CD14-positive monocyte (primary cell): ENCODE measurements around the gene DKKL1. TPM values are rescaled to one million over a fixed set of nuclear protein-coding genes. Genes with fewer than 3 reads are reported as not detected.
"Not testable (repeated sequence)": the region's sequence is repeated elsewhere in the genome, so short reads cannot be mapped to it uniquely, and the experiment has no call there.

Source experiments
- DNase-seq, 3 donors: peaks; one replicate each; pipeline ENCODE4 v3.0.0-alpha.2; 2011 to 2022
- H2AFZ ChIP-seq: 2 replicates; pipeline ENCODE4 v1.6.0; 2012; ENCODE audit warnings: mild to moderate bottlenecking, low read depth, low read length, inconsistent platforms; ENCODE audit not compliant: insufficient read depth, poor library complexity, severe bottlenecking
- H3K27ac ChIP-seq, 2 donors: 1 replicate in 1 of 2; 2 replicates in 1 of 2; pipeline ENCODE4 v1.5.1; 2012 to 2013; ENCODE audit warnings: low read length in 2 of 2, control low read depth in 1 of 2, inconsistent platforms in 1 of 2, low read depth in 1 of 2, mild to moderate bottlenecking in 1 of 2
- H3K27me3 ChIP-seq, 2 donors: one replicate each; pipeline versions ENCODE4 v1.6.0 to v1.6.1; 2011 to 2013; ENCODE audit warnings: low read length in 2 of 2; ENCODE audit not compliant: control insufficient read depth in 2 of 2, insufficient read depth in 2 of 2
- H3K36me3 ChIP-seq, 2 donors: replicated peaks in 1 of 2; 1 replicate in 1 of 2; 2 replicates in 1 of 2; pipeline versions ENCODE4 v1.5.1 to v1.6.1; 2012 to 2013; ENCODE audit warnings: low read length in 2 of 2, control low read depth in 1 of 2, inconsistent platforms in 1 of 2, mild to moderate bottlenecking in 1 of 2; ENCODE audit not compliant: insufficient read depth in 2 of 2, control insufficient read depth in 1 of 2
- H3K4me1 ChIP-seq, 2 donors: 1 replicate in 1 of 2; 2 replicates in 1 of 2; pipeline versions ENCODE4 v1.5.1 to v1.6.1; 2012 to 2013; ENCODE audit warnings: low read length in 2 of 2, control low read depth in 1 of 2, inconsistent platforms in 1 of 2, mild to moderate bottlenecking in 1 of 2, moderate library complexity in 1 of 2; ENCODE audit not compliant: insufficient read depth in 2 of 2, control insufficient read depth in 1 of 2
- H3K4me2 ChIP-seq: replicated peaks from 2 replicates; pipeline ENCODE3; 2012; ENCODE audit warnings: low read length, moderate library complexity, mild to moderate bottlenecking; ENCODE audit not compliant: poor library complexity, severe bottlenecking; ENCODE audit errors: extremely low read depth
- H3K4me3 ChIP-seq, 3 experiments: fragments of 200-600 bp in 1 of 3; sonication (generic) in 1 of 3; replicated peaks in 1 of 3; 1 replicate in 2 of 3; 2 replicates in 1 of 3; pipeline ENCODE4 v1.5.1; 2011 to 2013; ENCODE audit warnings: low read length in 3 of 3, mild to moderate bottlenecking in 3 of 3, control low read depth in 2 of 3, low read depth in 2 of 3, inconsistent platforms in 1 of 3, moderate library complexity in 1 of 3
- H3K79me2 ChIP-seq: 2 replicates; pipeline ENCODE4 v1.6.0; 2012; ENCODE audit warnings: mild to moderate bottlenecking, control low read depth, inconsistent platforms, low read length, moderate library complexity; ENCODE audit not compliant: insufficient read depth
- H3K9ac ChIP-seq: 2 replicates; pipeline ENCODE4 v1.6.0; 2017; ENCODE audit warnings: low read length, mild to moderate bottlenecking; ENCODE audit not compliant: insufficient read depth, poor library complexity, severe bottlenecking
- H3K9me3 ChIP-seq, 2 donors: replicated peaks in 1 of 2; 1 replicate in 1 of 2; 2 replicates in 1 of 2; pipeline versions ENCODE4 v1.5.1 to v1.6.1; 2012 to 2013; ENCODE audit warnings: low read length in 2 of 2, control low read depth in 1 of 2; ENCODE audit not compliant: control insufficient read depth in 1 of 2, insufficient read depth in 1 of 2
- H4K20me1 ChIP-seq: 2 replicates; pipeline ENCODE4 v1.6.0; 2012; ENCODE audit warnings: mild to moderate bottlenecking, low read length, control low read depth, moderate library complexity; ENCODE audit not compliant: insufficient read depth
- H3K27ac Mint-ChIP-seq, 7 donors: one replicate each; pipeline ENCODE4 v1.8.0; 2020; ENCODE audit warnings: mild to moderate bottlenecking in 7 of 7, mixed read lengths in 7 of 7, moderate library complexity in 6 of 7, inconsistent platforms in 2 of 7
- H3K27me3 Mint-ChIP-seq, 3 donors: one replicate each; pipeline ENCODE4 v1.8.0; 2021 to 2022; ENCODE audit warnings: low read depth in 3 of 3, mild to moderate bottlenecking in 3 of 3, mixed read lengths in 3 of 3, moderate library complexity in 3 of 3, inconsistent platforms in 1 of 3
- H3K36me3 Mint-ChIP-seq, 2 donors: one replicate each; pipeline ENCODE4 v1.8.0; 2020; ENCODE audit warnings: mixed read lengths in 2 of 2, inconsistent platforms in 1 of 2, mild to moderate bottlenecking in 1 of 2
- H3K4me1 Mint-ChIP-seq: one replicate; pipeline ENCODE4 v1.8.0; 2020; ENCODE audit warnings: mild to moderate bottlenecking, mixed read lengths
- H3K4me3 Mint-ChIP-seq, 2 donors: one replicate each; pipeline ENCODE4 v1.8.0; 2020; ENCODE audit warnings: mild to moderate bottlenecking in 2 of 2, mixed read lengths in 2 of 2, moderate library complexity in 1 of 2
- H3K9me3 Mint-ChIP-seq, 7 donors: one replicate each; pipeline ENCODE4 v1.8.0; 2020 to 2022; ENCODE audit warnings: mixed read lengths in 7 of 7, mild to moderate bottlenecking in 6 of 7, moderate library complexity in 6 of 7, inconsistent platforms in 2 of 7
- WGBS: methylation state at CpG from one replicate; pipeline ENCODE4 v1.1.5; 2013; ENCODE audit warnings: missing lambda C conversion rate; ENCODE audit not compliant: insufficient coverage; 5-methylcytosine and 5-hydroxymethylcytosine counted together
- intact Hi-C, 2 donors: fragments of 100-400 bp; cut with micrococcal nuclease; formaldehyde crosslinking; loops; one replicate each; pipeline versions ENCODE4 v1.15.0 to v1.15.1; 2023
- polyA plus RNA-seq, 3 donors: library from polyadenylated mRNA; depleted of rRNA in 1 of 3; unstranded in 2 of 3; stranded (reverse) in 1 of 3; fragments of 300-500 nt in 2 of 3; fragments of >200 nt in 1 of 3; fragmentation: Illumina TruSeq in 2 of 3; gene quantifications; 1 replicate in 2 of 3; 2 replicates in 1 of 3; pipeline ENCODE4 v1.2.3, GENCODE V29; 2012 to 2021
- TF ChIP-seq, protein P1 (sequence below): fragments of 200-600 bp; IDR thresholded peaks from one replicate; pipeline ENCODE4 v1.8.0; 2022; ENCODE audit warnings: antibody characterized with exemption, mild to moderate bottlenecking

DKKL1 gene
- polyA plus RNA-seq, 3 donors: not detected

DNA sequence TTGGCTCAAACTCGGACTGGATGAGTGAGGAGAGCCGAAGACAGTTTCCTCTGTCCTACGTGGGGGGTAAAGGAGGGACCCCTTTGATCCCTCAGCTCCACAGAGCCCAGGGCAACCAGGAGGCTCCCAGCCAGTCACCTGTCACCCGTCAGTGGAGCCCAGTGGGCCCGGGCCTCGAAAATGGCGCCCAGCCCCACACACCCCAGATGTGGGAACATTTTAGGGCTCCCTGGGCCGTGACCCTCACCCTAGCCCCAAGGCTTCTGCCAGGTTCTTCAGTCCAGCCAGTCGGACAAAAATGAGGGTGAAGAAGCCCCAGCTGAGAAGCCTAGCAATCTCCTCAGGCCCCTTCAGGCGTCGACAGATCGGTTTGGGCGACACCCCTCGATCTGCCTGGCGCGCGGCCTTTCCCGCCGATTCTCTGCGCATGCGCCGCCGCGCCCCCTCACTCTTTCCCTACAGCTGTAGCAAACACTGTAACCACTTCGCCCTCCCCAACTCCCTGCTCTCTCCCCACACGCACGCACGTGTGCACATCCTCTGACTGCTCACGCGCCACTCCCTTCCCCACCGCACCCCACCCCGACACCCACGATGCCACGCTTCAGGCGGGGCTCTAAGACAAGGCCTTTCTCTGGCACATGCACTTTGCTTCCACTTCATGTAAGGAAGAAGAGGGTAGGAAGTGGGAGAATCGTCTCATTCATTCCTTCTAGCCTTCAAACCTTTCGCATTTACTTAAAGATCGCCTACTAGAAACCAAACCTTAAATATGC is 38.7 kb upstream of the DKKL1 start, which contains the start of gene SLC6A16:
SLC6A16 (minus strand) TSS at position 391 of the 776 bp plus-strand sequence. CDS start 13,844 bp downstream, outside the sequence.
- peaks cover 9 to 13% of the 10 kb centered on the region in 2 donors for H3K9me3 ChIP-seq
- intact Hi-C loops: loop anchor here in 1 of 2 donors (10.0 kb wide), 1 partner anchor 230 kb away; no protein-coding TSS in a partner anchor
- peaks cover 10 to 11% of the 10 kb centered on the region in 2 donors for H3K4me1 ChIP-seq
- H3K4me3 ChIP-seq: no peak within 1 kb of the TSS
- no peaks in the 10 kb centered on the region for H3K27me3 ChIP-seq
- Mint-ChIP-seq H3K4me1 (peaks cover 15% of the 10 kb centered on the region), H3K36me3 (peaks cover 5 to 6% of the 10 kb centered on the region in 2 donors), H3K4me3 (no peak within 1 kb of the TSS), H3K27ac (peak within 1 kb of the TSS in 2 of 7 donors; percentile 18 to 68), H3K27me3 (peaks cover 0 to 1% (median 0%) of the 10 kb centered on the region in 3 donors), H3K9me3 (peaks cover 0 to 21% (median 6%) of the 10 kb centered on the region in 7 donors)
- H3K9ac ChIP-seq: no peak within 1 kb of the TSS
- TF ChIP-seq, protein P1, sequence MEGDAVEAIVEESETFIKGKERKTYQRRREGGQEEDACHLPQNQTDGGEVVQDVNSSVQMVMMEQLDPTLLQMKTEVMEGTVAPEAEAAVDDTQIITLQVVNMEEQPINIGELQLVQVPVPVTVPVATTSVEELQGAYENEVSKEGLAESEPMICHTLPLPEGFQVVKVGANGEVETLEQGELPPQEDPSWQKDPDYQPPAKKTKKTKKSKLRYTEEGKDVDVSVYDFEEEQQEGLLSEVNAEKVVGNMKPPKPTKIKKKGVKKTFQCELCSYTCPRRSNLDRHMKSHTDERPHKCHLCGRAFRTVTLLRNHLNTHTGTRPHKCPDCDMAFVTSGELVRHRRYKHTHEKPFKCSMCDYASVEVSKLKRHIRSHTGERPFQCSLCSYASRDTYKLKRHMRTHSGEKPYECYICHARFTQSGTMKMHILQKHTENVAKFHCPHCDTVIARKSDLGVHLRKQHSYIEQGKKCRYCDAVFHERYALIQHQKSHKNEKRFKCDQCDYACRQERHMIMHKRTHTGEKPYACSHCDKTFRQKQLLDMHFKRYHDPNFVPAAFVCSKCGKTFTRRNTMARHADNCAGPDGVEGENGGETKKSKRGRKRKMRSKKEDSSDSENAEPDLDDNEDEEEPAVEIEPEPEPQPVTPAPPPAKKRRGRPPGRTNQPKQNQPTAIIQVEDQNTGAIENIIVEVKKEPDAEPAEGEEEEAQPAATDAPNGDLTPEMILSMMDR: no peak
- no peak for DNase-seq
- no peak within 1 kb of the TSS for H3K27ac ChIP-seq
- WGBS: 97% methylated on average over 25 of the region's 38 CpGs
- no peak within 1 kb of the TSS for H2AFZ ChIP-seq
- H3K4me2 ChIP-seq: no peak within 1 kb of the TSS
- no peaks in the 10 kb centered on the region for H4K20me1 ChIP-seq
- H3K79me2 ChIP-seq: no peaks in the 10 kb centered on the region
- H3K36me3 ChIP-seq: no peaks in the 10 kb centered on the region

DNA sequence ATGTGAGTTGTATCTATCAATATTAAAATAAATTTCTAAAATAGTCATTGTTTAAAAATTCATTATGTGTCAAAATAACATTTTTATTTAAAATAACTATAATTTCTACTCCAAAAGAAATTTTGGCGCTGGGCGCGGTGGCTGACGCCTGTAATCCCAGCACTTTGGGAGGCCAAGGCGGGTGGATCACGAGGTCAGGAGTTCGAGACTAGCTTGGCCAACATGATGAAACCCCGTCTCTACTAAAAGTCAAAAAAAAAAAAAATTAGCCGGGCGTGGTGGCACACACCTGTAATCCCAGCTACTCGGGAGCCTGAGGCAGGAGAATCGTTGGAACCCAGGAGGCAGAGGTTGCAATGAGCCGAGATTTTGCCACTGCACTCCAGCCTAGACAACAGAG is 37.9 kb upstream of the DKKL1 start:
- H3K4me2 ChIP-seq, H3K4me3 Mint-ChIP-seq, H4K20me1 ChIP-seq, DNase-seq, H3K4me3 ChIP-seq, H3K79me2 ChIP-seq, H3K27ac ChIP-seq, H3K9ac ChIP-seq, H2AFZ ChIP-seq, H3K27me3 Mint-ChIP-seq, H3K27me3 ChIP-seq, H3K36me3 ChIP-seq, H3K9me3 ChIP-seq: not testable (repeated sequence)
- 89% methylated on average over 12 of the region's 13 CpGs for WGBS
- intact Hi-C loops: loop anchor here in 1 of 2 donors (10.0 kb wide), 1 partner anchor 231 kb away; no protein-coding TSS in a partner anchor
- H3K4me1 Mint-ChIP-seq: peaks cover 15% of the 10 kb centered on the region
- peaks cover 10 to 11% of the 10 kb centered on the region in 2 donors for H3K4me1 ChIP-seq
- peak overlapping the region in 2 of 7 donors; percentile 18 to 68 for H3K27ac Mint-ChIP-seq
- H3K9me3 Mint-ChIP-seq: peaks cover 0 to 19% (median 4%) of the 10 kb centered on the region in 7 donors
- peaks cover 9 to 12% of the 10 kb centered on the region in 2 donors for H3K36me3 Mint-ChIP-seq
